ENCODE measurements around the gene TLE1.
A peak's percentile ranks its signal among the peaks of the same experiment; 100 is the strongest.
"Not testable (repeated sequence)": the region's sequence is repeated elsewhere in the genome, so short reads cannot be mapped to it uniquely, and the experiment has no call there.

TLE1 gene

DNA sequence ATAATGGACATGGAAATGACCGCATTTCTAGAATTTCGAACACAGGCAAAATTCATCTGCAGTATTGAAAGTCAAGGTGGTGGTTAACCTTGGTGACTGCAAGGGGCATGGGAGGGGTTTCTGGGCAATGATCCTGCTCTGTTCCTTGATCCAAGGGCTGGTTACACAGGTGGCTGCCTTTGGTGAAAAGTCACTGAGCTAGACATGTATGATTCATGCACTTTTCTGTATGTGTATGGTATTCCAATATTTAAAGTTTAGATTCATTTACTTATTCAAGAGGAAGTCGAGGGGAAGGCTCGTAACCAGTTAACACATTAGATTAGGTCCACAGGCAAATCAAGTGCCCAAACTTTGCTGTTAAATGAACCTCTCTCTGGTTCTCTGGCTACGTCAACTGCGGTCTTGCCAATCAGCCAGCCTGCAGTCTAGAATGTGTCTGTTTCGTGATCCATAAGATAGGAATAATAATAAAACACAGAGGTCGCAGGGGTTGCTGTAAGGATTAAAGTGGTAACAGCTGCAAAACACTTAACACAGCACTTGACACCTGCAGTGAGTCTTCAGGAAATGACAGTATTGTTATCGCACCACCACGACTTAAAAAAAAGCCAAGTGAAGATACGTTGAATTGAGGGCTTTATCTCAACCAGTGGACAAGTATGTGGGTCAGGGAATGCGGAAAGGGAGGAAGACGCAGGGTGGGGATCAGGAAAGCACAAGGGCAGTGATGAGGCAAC lies 92.5 kb downstream of the TLE1 start:
- no peaks in the 10 kb centered on the region for H3K79me2 ChIP-seq (ENCODE audit: insufficient read depth, low read length)
- H3K36me3 ChIP-seq (ENCODE audit: insufficient read depth, low read length) = no peaks in the 10 kb centered on the region
- H4K20me1 ChIP-seq (ENCODE audit: insufficient read depth, low read length) = no peaks in the 10 kb centered on the region
- peak overlapping the region; percentile 77 for H3K27ac ChIP-seq (ENCODE audit: low read depth, low read length, poor library complexity, severe bottlenecking)
- no peak overlapping the region for H2AFZ ChIP-seq (ENCODE audit: low read length)
- peak overlapping the region; percentile 40 for H3K4me2 ChIP-seq (ENCODE audit: low read length)
- H3K27me3 ChIP-seq (ENCODE audit: insufficient read depth, low read length) = no peaks in the 10 kb centered on the region
- no peak for TF ChIP-seq CTCF (IDR thresholded peaks at IDR 0.05; ENCODE audit: low read length)
- TF ChIP-seq EZH2 (IDR thresholded peaks at IDR 0.05; ENCODE audit: borderline replicate concordance, low read length) = no peak
- H3K9me3 ChIP-seq (ENCODE audit: low read length) = no peaks in the 10 kb centered on the region
- H3F3A ChIP-seq (ENCODE audit: insufficient read depth, low read length) = no peaks in the 10 kb centered on the region
- peaks cover 36% of the 10 kb centered on the region for H3K4me1 ChIP-seq (ENCODE audit: insufficient read depth, low read length, severe bottlenecking)
- peak overlapping the region; percentile 3 for H3K4me3 ChIP-seq (ENCODE audit: low read depth, low read length, poor library complexity, severe bottlenecking)
- peak overlapping the region; percentile 8; the same call in 1 of the 2 replicates for H3K9ac ChIP-seq (ENCODE audit: low read length)
- no peaks in the 10 kb centered on the region for H3K9me2 ChIP-seq (ENCODE audit: low read depth, low read length)

DNA sequence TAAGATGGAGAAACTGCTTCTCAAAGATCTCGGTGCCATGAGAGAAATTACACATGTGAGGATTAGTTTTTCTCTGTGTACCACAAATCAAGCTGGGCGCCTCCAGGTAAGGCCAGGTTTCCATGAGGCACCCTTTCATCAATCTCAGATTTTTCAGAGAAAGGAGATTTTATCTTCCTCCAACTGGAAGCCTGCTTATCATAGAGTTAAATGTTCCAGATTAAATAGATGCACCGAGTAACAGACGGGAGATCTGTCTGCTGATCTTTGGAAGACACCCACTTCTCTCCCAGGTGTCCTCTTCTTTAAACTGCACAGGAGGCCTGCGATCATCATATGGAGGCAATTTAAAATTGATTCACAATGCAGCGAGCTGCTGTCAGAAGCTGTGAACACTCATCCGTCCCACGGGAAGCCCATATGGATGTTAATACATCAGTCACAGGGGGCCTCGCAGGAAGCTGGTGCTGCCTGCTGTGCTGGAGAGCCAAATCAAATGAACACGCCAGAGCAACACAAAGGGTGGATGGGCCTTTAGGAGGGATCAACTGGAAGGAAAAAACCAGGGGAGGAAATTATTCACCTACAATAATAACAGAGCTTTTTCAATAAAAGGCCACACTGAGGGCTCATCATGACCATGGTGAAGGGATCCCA lies 93.3 kb downstream of the TLE1 start:
- Histone ChIP-seq H3K4me3 (ENCODE audit: low read depth, low read length, poor library complexity, severe bottlenecking) (no peak overlapping the region), H3K36me3 (ENCODE audit: insufficient read depth, low read length) (no peaks in the 10 kb centered on the region), H3K9me2 (ENCODE audit: low read depth, low read length) (no peaks in the 10 kb centered on the region), H4K20me1 (ENCODE audit: insufficient read depth, low read length) (no peaks in the 10 kb centered on the region), H3K9me3 (ENCODE audit: low read length) (no peaks in the 10 kb centered on the region), H3F3A (ENCODE audit: insufficient read depth, low read length) (no peaks in the 10 kb centered on the region), H3K9ac (ENCODE audit: low read length) (no peak overlapping the region), H3K79me2 (ENCODE audit: insufficient read depth, low read length) (no peaks in the 10 kb centered on the region), H3K27me3 (ENCODE audit: insufficient read depth, low read length) (no peaks in the 10 kb centered on the region), H3K4me2 (ENCODE audit: low read length) (no peak overlapping the region), H3K27ac (ENCODE audit: low read depth, low read length, poor library complexity, severe bottlenecking) (peak overlapping the region; percentile 77), H3K4me1 (ENCODE audit: insufficient read depth, low read length, severe bottlenecking) (peaks cover 35% of the 10 kb centered on the region), H2AFZ (ENCODE audit: low read length) (no peak overlapping the region)
- TF ChIP-seq EZH2 (IDR thresholded peaks at IDR 0.05; ENCODE audit: borderline replicate concordance, low read length) = no peak
- no peak for TF ChIP-seq CTCF (IDR thresholded peaks at IDR 0.05; ENCODE audit: low read length)

- H3F3A ChIP-seq (ENCODE audit: insufficient read depth, low read length); H3K9me3 ChIP-seq (ENCODE audit: low read length); H2AFZ ChIP-seq (ENCODE audit: low read length); H3K4me2 ChIP-seq (ENCODE audit: low read length); H4K20me1 ChIP-seq (ENCODE audit: insufficient read depth, low read length); H3K27ac ChIP-seq (ENCODE audit: low read depth, low read length, poor library complexity, severe bottlenecking); H3K79me2 ChIP-seq (ENCODE audit: insufficient read depth, low read length); H3K9me2 ChIP-seq (ENCODE audit: low read depth, low read length); H3K27me3 ChIP-seq (ENCODE audit: insufficient read depth, low read length); H3K36me3 ChIP-seq (ENCODE audit: insufficient read depth, low read length); H3K4me3 ChIP-seq (ENCODE audit: low read depth, low read length, poor library complexity, severe bottlenecking); H3K9ac ChIP-seq (ENCODE audit: low read length): not testable (repeated sequence)
- H3K4me1 ChIP-seq (ENCODE audit: insufficient read depth, low read length, severe bottlenecking) = peaks cover 37% of the 10 kb centered on the region
These were observed 94.1 kb downstream of the TLE1 start for GRCh38 chr9:81595293-81595692.
